Embryonic facial prominence (tissue), 1 donor: ENCODE data around the gene FANCD2.
"Not testable (repeated sequence)": the region's sequence is repeated elsewhere in the genome, so short reads cannot be mapped to it uniquely, and the experiment has no call there.

Experiments used
- DNase-seq: peaks from one replicate; pipeline ENCODE4 v3.0.0-alpha.2; 2016; ENCODE audit errors: extremely low spot score

The FANCD2 gene

DNA sequence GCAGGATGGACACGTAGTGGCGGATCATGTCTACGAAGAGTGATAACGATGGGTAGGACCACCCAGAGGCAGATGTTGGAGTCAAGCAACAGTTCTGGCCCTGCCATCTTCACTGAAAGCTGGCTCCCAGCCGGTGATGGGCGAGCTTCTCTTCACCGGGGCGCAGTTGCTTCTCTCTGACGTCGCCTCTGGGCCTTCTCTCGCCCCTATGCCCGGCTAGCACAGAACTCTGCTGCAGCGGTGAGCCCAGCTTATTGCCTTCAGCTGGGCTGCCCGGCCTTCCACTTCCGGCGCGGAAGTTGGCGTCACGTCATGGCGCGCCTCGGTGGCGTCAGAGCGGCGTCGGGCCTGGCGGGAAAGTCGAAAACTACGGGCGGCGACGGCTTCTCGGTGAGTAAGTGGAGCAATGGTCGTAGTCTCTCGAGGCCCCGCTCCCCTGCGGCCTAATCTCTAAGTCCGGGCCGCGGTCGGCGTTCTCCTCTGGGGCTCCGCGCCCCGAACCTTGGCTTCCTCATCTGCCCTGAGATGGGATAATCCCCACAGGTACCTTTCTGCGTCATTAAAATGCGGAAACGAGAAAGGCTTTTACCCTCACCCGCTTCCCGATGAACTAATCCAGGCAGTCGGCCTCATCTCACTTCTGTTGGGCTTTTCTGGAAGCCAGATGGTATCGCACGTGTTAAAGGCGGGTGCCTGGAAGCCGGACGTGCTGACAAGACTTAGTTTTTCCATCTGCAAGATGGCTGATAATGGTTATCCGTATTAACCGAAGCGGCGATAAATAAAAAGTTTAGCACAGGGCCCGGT is at the start of gene FANCD2:
Gene FANCD2, plus strand, starts transcription at position 354 of the 807 bp plus-strand sequence. CDS start 2,221 bp downstream, outside the sequence.
- DNase-seq, result peak; percentile 29

DNA sequence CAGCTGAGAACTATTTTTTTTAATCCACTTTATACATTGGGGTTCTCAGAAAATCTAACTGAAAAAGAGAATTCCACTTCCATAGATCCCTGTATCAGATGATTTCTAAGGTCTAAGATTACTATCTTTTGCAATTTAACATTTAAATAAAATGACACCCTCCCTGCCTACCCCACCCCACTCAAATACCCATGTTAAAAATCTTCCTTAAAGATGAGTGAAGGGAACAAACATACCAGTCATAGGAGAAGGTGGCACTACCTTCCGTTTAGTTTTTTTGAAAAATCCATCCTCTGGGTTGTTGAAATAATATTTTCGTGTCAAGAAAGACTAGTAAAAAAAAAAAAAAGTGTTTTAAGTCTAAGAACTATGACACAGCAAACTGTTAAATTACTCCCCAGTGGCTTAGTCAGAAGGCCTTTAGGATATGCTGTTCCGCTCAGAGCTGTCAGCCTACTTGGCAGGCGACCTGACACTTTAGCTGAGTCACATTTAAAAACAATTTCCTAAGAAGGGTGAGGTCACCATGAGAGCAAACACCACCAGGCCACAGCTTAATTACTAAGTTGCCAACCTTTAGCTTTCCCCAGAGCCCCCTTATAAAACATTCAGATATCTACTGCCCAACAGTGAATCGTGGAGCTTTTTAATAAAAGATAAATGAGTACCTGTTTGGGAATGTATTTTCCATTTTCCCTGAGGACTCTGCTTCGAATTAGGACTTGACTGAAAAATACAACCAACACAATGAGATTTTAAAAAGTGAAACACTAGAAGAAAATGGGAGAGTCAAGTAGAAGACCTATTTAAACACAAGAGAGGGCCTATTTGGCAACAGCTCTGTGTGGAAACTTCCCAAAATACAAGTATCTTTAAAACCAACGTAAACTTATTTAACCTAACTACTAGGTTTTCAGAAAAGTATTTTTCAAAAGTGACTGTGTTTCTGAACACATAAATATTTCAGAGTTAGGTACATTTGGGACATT is 49.2 kb upstream of the FANCD2 start:
- no peak for DNase-seq

DNA sequence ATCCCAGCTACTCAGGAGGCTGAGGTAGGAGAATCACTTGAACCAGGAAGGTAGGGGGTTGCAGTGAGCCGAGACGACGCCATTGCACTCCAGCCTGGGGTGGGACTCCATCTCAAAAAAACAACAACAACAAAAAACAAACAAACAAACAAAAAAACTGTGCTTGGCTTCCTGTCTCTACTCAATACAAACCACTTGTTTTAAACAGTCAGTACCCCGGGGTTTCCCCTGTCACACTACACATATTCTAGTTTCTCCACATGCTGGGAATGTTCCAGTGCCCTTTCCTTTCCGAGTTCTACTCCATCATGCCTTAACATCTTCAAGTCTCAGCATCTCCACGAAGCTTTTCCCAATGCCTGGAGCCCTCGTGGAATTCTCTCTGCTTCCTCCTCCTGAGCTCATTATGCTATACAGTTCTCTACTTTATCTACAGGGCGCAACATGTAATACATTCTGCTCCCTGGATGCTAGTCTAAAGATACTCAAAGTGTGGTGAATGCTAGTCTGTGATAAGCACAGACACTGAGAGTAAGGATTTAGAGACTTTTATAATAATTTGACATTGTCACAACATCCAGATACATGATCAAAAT is 47.4 kb upstream of the FANCD2 start:
- no peak for DNase-seq

DNA sequence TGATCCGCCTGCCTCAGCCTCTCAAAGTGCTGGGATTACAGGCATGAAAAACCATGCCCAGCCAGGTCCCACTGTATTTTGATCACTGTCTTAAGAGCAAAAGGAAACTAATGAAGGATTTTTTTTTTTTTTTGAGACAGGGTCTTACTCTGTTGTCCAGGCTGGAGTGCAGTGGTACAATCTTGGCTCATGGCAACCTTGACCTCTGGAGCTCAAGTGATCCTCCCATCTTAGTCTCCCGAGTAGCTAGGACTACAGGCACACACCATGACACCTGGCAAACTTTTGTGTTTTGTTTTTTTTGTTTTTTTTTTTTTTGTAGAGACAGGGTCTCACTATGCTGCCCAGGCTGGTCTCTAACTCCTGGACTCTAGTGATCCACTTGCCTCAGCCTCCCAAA is 46.0 kb upstream of the FANCD2 start:
- no peak for DNase-seq

DNA sequence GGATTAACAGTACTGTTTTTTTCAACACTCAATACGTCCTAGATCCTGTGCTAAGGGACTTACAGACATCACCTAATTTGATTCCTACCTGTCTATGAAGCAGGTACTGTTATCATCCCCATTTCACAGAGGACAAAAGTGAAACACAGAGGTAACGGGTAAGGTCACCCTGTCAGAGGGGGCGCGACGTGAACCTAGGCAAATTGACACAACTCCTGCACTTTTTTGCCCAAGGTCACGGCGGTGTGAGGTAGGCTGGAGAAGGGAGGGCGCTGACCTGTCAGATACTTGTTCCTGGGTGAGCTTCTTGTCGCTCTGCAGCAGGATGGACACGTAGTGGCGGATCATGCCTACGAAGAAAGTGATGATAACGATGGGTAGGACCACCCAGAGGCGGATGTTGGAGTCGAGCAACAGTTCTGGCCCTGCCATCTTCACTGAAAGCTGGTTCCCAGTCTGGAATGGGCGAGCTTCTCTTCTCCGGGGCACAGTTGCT is 40.0 kb upstream of the FANCD2 start:
- no peak for DNase-seq

DNA sequence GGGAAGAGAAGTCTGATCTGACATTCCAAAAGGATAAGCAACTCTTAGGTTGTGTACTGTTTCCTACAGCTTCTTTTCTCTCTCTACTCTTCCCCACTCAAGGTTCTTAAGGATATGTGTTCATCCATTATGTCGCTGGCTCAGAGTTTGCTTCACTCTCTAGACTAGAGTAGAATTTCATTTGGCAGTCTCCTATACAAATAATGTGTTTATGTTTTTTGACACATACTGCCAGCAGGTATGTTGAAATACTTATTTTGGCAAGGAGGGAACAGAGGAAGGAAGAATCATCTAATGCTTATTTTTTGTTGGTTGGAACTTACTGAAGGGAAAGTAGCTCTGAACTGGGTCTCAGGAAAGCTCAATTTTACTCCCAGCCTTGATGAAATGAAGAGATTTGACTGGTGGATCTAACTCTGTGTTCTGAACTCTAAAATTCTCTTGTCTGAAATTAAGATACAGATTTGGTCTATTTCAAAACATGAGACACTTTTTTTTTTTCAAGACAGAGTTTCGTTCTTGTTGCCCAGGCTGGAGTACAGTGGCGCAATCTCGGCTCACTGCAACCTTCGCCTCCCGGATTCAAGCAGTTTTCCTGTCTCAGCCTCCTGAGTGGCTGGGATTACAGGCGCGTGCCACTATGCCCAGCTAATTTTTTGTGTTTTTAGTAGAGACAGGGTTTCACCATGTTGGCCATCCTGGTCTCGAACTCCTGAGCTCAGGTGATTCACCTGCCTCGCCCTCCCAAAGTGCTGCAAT is 32.0 kb upstream of the FANCD2 start:
- no peak for DNase-seq

DNA sequence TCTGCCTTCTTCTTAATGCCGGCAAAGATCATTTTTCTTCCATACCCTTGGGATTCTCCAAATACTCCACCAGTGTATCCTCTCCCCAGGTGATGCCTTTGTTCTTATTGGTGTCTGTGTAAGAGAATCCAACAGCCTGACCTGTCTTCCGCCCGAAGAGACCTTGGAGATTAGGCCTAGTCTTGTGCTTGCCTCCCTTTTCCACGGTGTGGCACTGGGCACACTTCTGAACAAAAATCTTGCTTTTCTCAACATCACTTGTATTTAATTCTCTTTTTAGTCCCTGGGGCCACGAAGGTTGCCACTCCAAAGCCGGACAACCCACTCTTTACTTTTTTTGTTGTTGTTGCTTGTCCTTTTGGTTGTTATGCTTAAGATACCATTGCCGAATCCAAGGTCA is 25.6 kb upstream of the FANCD2 start:
- no peak for DNase-seq

DNA sequence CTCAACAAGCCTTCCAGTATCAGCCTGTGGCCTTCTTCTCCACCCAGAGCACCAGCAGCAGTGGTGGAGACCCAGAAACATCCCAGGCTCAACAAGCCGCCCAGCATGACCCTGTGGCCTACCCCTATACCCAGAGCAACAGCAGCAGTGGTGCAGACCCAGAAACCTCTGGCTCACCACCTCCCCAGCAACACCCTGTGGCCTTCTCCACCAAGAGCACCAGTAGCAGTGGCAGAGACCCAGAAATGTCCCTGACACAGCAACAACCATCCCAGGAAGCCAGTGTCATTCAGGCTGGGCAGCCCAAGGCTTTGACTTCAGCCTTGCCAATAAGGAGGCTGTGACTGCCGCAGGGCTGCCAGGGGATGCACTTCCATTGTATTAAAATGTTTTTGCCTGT is 23.3 kb upstream of the FANCD2 start:
- no peak for DNase-seq

DNA sequence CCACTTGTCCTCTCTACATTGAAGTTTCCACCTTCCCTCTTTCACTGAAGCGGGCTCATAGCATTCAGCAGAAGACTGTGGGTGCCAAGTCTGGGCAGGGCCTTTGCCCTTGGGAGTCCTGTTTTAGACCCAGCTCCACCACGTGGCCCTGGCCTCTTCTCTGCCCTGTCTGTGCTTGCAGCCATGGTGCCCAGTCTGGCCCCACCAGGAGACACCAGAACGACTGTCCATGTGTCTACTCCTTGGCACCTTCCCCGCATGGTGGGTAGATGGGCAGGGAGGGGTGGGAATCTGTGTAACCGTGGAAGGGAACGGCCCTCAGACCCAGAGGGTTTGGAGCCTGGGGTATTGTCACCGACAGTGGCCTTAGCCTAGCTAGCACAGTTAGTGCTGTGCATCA is 21.7 kb upstream of the FANCD2 start:
- no peak for DNase-seq

DNA sequence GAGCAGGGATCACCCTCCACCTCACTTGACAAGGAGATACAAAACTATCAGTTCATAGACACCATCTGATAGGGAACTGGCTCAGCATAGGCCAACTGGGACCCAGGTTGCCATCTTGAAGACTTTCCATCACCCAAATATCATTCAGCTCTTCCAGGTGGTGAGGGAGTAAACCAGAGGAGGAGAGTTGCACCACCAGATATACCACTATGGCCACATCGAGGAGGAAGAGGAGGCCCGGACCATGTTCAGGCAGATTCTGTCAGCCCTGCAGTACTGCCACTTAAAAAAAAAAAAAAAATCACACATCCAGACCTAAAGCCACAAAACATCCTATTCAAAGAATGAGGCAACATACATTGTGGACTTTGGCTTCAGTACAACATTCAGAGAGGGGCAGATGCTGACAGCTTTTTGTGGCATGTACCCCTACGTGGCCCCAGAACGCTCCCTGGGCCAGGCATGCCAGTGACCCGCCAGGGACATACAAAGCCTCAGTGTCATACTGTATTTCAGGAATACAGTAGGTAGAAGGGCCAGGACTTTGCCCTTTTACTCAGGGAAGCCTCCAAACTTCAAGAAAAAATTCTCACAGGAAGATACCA is 21.2 kb upstream of the FANCD2 start:
- DNase-seq, result no peak

DNA sequence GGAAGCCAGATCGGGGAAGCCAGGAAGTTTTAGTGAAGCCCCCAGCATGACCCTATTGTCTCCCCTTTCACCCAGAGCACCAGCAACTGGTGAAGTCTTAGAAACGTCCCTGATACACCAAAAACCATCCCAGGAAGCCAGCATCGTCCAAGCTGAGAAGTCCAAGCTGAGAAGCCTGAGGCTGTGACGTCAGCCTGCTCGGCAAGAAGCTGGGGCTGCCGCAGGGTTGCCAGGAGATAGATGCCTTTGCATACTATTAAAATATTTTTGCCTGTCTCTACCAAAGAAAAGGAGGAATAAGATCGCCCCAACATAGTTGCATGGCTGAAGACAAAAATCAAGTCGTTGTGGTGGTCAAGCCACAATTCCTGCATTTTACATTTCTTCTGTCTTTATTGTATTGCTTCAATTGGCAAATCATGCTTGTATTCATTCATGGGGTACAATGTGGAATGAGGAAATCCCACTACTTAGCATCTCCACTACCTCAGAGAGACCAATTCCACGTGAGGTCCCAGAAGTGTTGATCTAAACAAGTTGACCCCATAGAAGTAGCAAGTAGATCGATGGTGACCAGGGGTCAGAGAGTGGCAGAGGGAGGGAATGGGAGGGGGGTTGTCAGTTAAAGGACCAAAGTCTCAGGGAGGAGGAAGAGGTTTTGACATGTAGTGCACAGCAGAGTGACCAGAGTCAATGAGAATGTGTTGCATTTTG is 20.0 kb upstream of the FANCD2 start:
- no peak for DNase-seq

DNA sequence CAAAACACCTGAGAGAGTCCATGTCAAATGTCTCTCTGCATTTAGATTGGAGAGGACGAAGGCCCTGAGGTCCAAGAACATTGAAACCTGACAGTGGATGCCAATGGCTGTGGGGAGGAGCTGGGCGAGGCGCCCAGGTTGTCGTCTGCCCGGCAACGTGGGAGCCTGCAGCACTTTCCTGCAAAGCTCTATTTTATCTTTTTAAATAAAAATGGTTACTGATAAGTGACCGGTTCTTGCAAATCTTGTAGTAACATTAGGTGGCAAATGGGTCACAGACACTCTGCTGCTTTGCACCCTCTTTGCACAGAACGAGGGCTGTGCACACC is 19.5 kb upstream of the FANCD2 start:
- DNase-seq, result no peak

DNA sequence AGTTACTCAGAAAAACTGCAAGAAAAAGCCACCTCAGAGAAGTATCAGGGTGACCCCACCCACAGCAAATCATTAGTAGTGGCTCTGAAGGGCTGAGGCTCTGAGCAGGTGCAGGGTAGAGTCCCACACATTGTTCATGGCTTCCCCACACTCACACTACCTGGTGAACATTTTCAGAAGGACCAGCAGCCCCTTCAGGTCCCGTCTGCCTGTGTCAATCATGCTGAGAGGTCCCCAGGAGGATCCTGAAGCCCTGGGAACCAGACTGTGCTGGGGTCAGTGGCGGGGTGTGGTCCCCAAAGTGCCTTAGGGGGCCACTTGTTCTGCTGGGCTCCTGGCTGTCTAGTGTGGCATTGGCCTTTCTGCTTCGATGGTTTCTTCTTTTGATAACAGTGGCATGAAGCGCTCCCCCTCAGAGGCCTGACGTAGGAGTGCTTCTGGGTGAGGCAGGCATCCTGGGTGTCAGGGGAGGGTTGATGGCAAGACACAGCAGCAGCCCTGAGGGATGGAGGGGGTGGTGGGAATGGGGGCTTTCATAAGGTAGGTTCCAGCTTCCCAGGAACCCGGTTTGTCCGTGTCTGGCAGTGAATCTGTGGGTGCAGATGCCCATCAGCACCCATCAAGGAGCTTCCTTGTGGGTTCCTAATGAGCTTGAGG is 19.0 kb upstream of the FANCD2 start:
- DNase-seq, result no peak

DNA sequence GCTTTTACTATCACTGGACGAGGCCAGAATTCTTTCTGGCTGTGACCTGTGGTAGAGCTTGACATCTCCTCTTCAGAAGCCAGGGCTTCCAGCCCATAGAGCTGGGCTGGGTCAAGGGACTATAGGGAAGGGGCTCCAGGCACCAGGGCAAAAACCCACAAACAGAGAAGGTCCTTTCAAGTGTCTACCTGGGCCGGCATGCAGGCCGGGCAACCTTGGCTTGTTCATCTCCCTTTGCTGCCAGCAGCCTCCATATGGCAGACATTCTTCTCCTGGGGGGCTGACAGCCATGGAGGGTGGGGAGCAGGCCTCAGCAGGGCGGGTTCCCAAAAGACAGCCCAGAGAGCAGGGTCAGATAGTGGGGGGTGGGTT is 18.0 kb upstream of the FANCD2 start:
- not testable (repeated sequence) for DNase-seq

DNA sequence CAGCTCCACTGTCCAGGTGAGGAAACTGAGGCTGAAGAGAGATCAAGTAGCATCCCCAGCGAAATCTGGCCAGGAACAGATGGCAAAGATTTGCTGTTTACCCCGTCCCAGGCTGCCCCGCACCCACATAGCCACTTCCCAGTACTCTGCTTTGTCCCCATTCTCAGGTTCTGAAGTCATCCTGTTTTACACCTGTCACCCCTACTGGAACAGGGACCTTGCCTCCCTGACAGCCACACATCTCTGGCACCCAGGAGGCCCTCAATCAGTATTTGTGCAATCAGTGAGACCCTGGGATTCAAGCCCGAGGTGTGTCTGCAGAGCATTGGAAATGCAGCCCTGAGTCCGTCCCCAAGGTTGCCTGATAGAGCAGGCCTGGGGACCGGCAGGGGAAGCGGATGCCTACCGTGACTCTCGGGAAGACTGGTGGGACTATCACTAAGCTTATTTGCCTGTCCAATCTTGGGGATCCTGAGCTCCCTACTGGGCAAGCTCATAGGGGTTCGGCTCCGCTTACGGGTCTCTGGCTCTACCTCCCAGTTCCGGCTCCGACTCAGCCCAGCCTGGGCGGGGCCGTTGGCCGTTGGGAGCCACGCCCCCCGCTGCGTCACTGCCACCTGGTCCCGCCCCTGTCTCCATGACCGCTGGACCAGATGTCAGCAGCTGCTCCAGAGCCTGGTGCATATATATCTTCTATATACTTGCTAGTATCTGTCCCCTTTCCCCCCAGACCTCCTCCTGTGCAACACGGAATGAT is 17.5 kb upstream of the FANCD2 start:
- peak; percentile 40 for DNase-seq

DNA sequence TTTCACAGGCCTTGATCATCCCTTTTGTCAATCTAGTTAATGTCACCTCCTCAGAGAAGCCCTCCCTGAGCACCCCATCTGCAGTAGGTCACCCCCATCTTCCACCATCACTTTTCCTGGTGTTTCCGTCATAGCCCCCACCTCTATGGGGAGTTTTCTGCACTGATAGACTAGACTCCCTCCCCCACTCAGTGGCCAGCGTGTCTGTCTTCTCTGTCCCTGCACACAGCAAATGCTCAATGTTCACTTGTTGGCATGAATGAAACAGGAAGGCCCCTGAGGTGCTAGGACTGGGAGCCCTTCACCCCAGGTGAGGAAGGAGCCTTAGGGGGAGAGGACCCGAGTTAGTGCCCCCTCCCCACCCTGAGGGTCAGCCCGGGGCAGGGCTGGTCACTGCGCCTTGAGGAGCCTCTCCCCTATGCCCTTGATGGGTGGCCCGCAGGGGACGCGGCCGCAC is 15.8 kb upstream of the FANCD2 start:
- no peak for DNase-seq

DNA sequence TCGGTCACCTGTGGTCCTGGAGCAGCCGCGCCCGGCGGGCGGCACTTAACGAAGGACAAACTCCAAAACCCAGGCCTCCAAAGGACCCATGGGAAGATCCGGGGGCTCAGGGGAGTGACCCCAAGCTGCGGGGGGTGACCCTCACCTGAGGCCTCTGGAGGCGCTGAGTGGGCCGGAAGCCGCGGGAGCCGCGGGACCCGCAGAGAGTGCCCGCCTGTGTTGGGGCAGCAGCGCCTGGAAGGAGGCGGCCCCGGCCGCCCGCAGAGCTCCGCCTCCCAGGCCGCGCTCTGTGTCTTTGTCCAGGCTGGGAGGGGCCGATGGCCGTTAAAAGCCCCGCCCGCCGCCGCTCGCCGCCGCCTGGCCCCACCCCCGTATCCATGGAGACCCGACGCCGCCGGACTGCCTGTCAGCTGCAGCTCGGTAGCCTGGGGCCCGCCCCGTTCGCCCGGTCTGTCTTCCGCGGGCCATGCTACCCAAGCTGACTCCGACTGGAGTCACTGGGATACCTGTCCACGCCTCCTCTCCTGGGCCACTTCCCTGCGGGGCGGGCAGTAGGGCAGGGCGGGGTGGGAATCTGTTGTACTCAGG is 15.3 kb upstream of the FANCD2 start:
- DNase-seq, result peak; percentile 50

DNA sequence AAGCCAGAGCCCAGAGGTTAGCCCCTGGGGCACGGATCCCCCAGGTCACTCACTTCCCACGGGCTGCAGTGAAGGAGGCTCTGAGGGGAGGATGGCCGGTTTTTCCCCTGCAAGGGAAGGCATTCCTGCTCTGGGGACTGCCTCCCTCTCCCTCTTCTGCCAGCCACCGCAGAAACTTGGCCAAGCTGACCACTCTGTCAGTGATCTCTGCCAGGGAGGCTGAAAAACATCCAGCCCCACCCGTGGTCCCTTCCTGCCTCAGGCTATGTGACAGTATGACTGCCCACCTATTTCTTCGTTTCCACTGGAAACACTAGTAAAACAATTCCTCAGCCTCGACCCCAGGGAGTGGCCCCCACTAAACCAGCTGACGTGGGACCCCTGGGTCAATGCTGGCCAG is 14.6 kb upstream of the FANCD2 start:
- no peak for DNase-seq

DNA sequence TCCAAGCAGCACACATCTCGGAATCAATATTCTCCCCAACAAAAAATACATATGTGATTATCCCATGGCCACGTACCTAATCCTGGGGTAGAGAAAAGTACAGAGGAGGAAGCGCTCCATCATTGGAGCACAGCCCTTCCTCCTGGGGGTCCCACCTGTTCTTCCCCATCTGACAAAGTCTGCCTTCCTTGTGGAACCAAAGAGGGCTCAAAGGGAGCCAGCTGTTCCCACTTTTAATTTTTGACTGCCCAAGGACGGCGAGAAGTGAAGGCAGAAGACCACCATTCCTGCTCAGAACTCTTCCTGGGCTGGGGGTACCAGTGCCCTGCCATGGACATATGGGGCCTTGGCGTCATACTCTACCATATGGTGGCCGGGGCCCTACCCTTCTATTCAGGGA is 14.1 kb upstream of the FANCD2 start:
- DNase-seq, result no peak
